HepG2 (cell line): ENCODE measurements around the gene PLA2R1. TPM values are rescaled to one million over a fixed set of nuclear protein-coding genes. Genes with fewer than 3 reads are reported as not detected.

Source experiments
- ATAC-seq: fragments of 200-7000 bp; cut with Tn5 transposase; 3 replicates; pipeline ENCODE4 v1.9.1; 2020; ENCODE audit warnings: mild to moderate bottlenecking, moderate library complexity
- BruUV-seq: library from RNA; stranded (reverse); fragments of 400-500 nt; replicated peaks from 2 replicates; lab custom pipeline; 2021; lab: Mats Ljungman, UMichigan
- CTCF ChIA-PET: fragments of 300-600 bp; formaldehyde crosslinking; extraction: SDS; loops from one replicate; lab custom pipeline; 2021; ENCODE audit warnings: low total read pairs, inconsistent platforms, low intra/inter-chr PET ratio; lab: Yijun Ruan, JAX
- POLR2A ChIA-PET: fragments of 350-600 bp; sonication (Branson Sonifier 250); formaldehyde crosslinking; loops from one replicate; lab custom pipeline; 2020; ENCODE audit warnings: antibody characterized with exemption, inconsistent platforms; lab: Yijun Ruan, JAX
- DNase-seq: peaks from one replicate; pipeline ENCODE4 v3.0.0-alpha.2; 2015; ENCODE audit warnings: low spot score
- FAIRE-seq: peaks from 3 replicates; lab custom pipeline; 2011; peaks lifted over from hg19 to GRCh38; lab: Jason Lieb, UNC
- H2AFZ ChIP-seq: one replicate; pipeline ENCODE4 v1.6.1; 2011; ENCODE audit warnings: low read length, inconsistent platforms
- H3K27ac ChIP-seq: fragments of 300-600 bp; 3 replicates; pipeline ENCODE4 v1.8.0; 2011; ENCODE audit warnings: mixed run types, mild to moderate bottlenecking, mixed read lengths, low read length, inconsistent platforms; ENCODE audit not compliant: insufficient read depth; ENCODE audit errors: extremely low read length
- H3K27me3 ChIP-seq, 2 experiments: fragments of 200-600 bp in 1 of 2; 2 replicates in 1 of 2; 3 replicates in 1 of 2; pipeline versions ENCODE4 v1.6.0 to v1.8.0; 2011; ENCODE audit warnings: low read length in 2 of 2, mild to moderate bottlenecking in 2 of 2, moderate library complexity in 2 of 2, inconsistent platforms in 1 of 2; ENCODE audit not compliant: insufficient read depth in 2 of 2, control insufficient read depth in 1 of 2
- H3K36me3 ChIP-seq, 2 experiments: fragments of 200-600 bp in 1 of 2; replicated peaks in 1 of 2; 2 replicates in 1 of 2; 3 replicates in 1 of 2; pipeline versions ENCODE4 v1.5.1 to v1.8.0; 2011; ENCODE audit warnings: low read length in 2 of 2, inconsistent platforms in 1 of 2; ENCODE audit not compliant: insufficient read depth in 2 of 2, control insufficient read depth in 1 of 2
- H3K4me1 ChIP-seq: 2 replicates; pipeline ENCODE4 v1.5.1; 2012; ENCODE audit warnings: low read length, inconsistent platforms; ENCODE audit not compliant: insufficient read depth
- H3K4me2 ChIP-seq: 2 replicates; pipeline ENCODE4 v1.6.0; 2011; ENCODE audit warnings: low read depth, low read length, inconsistent platforms
- H3K4me3 ChIP-seq, 3 experiments: fragments of 200-600 bp in 1 of 3; sonication (generic), shearing (Covaris generic) in 1 of 3; replicated peaks in 1 of 3; 2 replicates each; pipeline ENCODE4 v1.5.1; 2011 to 2016; ENCODE audit warnings: low read length in 3 of 3, inconsistent platforms in 2 of 3, low read depth in 2 of 3, mild to moderate bottlenecking in 2 of 3, control low read depth in 1 of 3, mixed read lengths in 1 of 3; ENCODE audit not compliant: insufficient read depth in 1 of 3
- H3K79me2 ChIP-seq: one replicate; pipeline ENCODE4 v1.6.1; 2011; ENCODE audit warnings: low read length, inconsistent platforms; ENCODE audit not compliant: insufficient read depth
- H3K9ac ChIP-seq: 2 replicates; pipeline ENCODE4 v1.6.0; 2011; ENCODE audit warnings: mild to moderate bottlenecking, low read depth, low read length, inconsistent platforms; ENCODE audit not compliant: insufficient read depth
- H3K9me3 ChIP-seq: 2 replicates; pipeline ENCODE4 v1.5.1; 2012; ENCODE audit warnings: mild to moderate bottlenecking, low read length
- H4K20me1 ChIP-seq: 2 replicates; pipeline ENCODE4 v1.6.0; 2011; ENCODE audit warnings: inconsistent platforms, mild to moderate bottlenecking, low read length, moderate library complexity; ENCODE audit not compliant: insufficient read depth
- GABPA ChIP-seq, 2 experiments: IDR thresholded peaks; 2 replicates each; pipeline ENCODE4 v1.6.1; 2011 to 2016; ENCODE audit warnings: low read depth in 2 of 2, low read length in 1 of 2, missing biosample characterization in 1 of 2, missing genetic modification characterization in 1 of 2
- ZNF75D ChIP-seq: sonication (generic); formaldehyde crosslinking; IDR thresholded peaks from 2 replicates; pipeline ENCODE4 v1.8.1; 2023; ENCODE audit warnings: missing genetic modification reagents, mild to moderate bottlenecking, borderline replicate concordance
- WGBS: methylation state at CpG from one replicate; pipeline ENCODE4 v1.1.6; 2017; ENCODE audit warnings: low lambda C conversion rate; 5-methylcytosine and 5-hydroxymethylcytosine counted together
- in situ Hi-C: cut with HindIII; loops from 2 replicates; pipeline ENCODE4 v1.10.0; 2017; ENCODE audit warnings: low pct_unique_long_range_greater_than_20kb; ENCODE audit not compliant: extremely low pct_ligation_motif_present
- intact Hi-C: fragments of 100-400 bp; cut with micrococcal nuclease; formaldehyde crosslinking; loops from one replicate; pipeline ENCODE4 v1.10.0; 2022; ENCODE audit not compliant: unreplicated experiment
- polyA plus RNA-seq, 8 experiments: library from polyadenylated mRNA; depleted of rRNA in 3 of 8; stranded (reverse) in 7 of 8; unstranded in 1 of 8; fragments of >200 nt; fragmentation: Illumina TruSeq in 4 of 8; extraction: Trizol in 4 of 8; gene quantifications; 2 replicates each; pipeline versions ENCODE4 v1.2.1 to v1.2.3, GENCODE V29; 2011 to 2016; ENCODE audit warnings: low read depth in 4 of 8, missing spikeins in 1 of 8, mixed read lengths in 1 of 8; ENCODE audit not compliant: insufficient read depth in 1 of 8
- total RNA-seq, 5 experiments: library from RNA; depleted of rRNA; stranded (reverse); fragments of >200 nt; fragmentation: Illumina TruSeq; extraction: Trizol; gene quantifications; 2 replicates each; pipeline ENCODE4 v1.2.3, GENCODE V29; 2016; ENCODE audit warnings: low read depth in 1 of 5
- TF ChIP-seq, protein P1 (sequence below): sonication (generic); formaldehyde crosslinking; IDR thresholded peaks from 2 replicates; pipeline ENCODE4 v1.4.0; 2020; ENCODE audit warnings: missing genetic modification reagents, mild to moderate bottlenecking, borderline replicate concordance

The PLA2R1 gene
- total and polyA plus RNA-seq, 2 of the 13 experiments (the other 11 are each of a cell fraction or from before 2014, with no cell fraction given): not detected

DNA sequence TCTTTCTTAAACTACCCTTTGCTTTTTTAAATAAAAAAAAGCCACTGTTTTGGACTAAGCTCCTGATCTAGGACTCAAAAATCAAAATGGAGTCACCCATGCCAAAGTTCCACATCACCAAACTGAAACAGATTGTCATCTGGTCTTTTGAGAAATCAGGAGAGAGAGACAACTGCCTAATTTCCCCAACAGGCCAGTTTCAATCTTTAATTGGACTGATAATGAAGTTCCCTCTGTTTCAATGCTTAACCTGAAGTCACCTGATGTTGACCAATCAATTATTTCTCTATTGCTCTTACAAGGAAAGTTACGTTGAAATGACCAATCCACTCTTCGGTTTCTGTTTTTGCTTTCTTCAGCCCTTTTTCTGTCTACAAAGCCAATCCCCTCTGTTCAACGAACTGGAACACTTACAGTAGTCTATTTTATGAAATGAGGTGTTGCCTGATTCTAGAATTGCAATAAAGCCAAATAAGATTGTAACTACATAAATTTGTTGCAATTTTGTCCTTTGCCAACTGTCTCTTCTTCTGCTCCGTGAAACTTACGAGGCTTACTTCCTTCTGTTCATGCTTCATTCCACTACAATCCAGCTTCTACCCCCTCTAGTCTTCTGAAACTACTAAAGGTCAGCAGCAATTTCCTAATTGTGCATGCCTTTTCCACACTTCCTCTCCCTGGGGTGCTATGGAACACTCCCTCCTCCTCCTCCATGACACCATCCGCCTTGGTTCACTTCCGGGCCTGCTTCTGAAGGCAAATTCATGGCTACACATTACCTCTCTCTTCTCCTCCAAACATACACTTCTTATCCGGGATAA, 169.2 kb downstream of the PLA2R1 start:
- peaks cover 39% of the 10 kb centered on the region for H3K4me1 ChIP-seq
- no peak for TF ChIP-seq ZNF75D (CRISPR knock-in tag)
- TF ChIP-seq, protein P1, sequence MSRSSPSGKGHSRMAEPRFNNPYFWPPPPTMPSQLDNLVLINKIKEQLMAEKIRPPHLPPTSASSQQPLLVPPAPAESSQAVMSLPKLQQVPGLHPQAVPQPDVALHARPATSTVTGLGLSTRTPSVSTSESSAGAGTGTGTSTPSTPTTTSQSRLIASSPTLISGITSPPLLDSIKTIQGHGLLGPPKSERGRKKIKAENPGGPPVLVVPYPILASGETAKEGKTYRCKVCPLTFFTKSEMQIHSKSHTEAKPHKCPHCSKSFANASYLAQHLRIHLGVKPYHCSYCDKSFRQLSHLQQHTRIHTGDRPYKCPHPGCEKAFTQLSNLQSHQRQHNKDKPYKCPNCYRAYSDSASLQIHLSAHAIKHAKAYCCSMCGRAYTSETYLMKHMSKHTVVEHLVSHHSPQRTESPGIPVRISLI (CRISPR knock-in tag): no peak
- TF ChIP-seq GABPA (IDR thresholded peaks at IDR 0.05; ENCODE audit: low read depth, low read length): peak; percentile 34; the same call in 1 of the 2 replicates
- peak; percentile 61 for TF ChIP-seq GABPA (CRISPR knock-in tag; IDR thresholded peaks at IDR 0.05; ENCODE audit: low read depth)
- ChIA-PET CTCF (no interaction called here), POLR2A (no interaction called here)
- H3K27me3 ChIP-seq: peaks cover 0 to 10% of the 10 kb centered on the region in 2 experiments; a peak in 2 of 5 replicates
- ATAC-seq (peak; percentile 35; the same call in 1 of the 3 replicates), FAIRE-seq (no peak), DNase-seq (no peak)
- no peak overlapping the region for H3K27ac ChIP-seq
- H3K9ac ChIP-seq: no peak overlapping the region
- H3K36me3 ChIP-seq: no peaks in the 10 kb centered on the region
- intact Hi-C loops (no loop called here), in situ Hi-C loops (no loop called here)
- H3K4me2 ChIP-seq: peak overlapping the region; percentile 60
- H3K9me3 ChIP-seq: no peaks in the 10 kb centered on the region
- 53% methylated on average over 8 of the region's 8 CpGs for WGBS
- peak overlapping the region; percentile 32 for H2AFZ ChIP-seq
- no peak overlapping the region for H3K4me3 ChIP-seq
- H4K20me1 ChIP-seq: no peaks in the 10 kb centered on the region
- no TSS peak for BruUV-seq
- H3K79me2 ChIP-seq: no peaks in the 10 kb centered on the region
